ENCODE results near the gene GALNT6. TPM values are rescaled to one million over a fixed set of nuclear protein-coding genes. Genes with fewer than 3 reads are reported as not detected.

Gene GALNT6
- total and polyA plus RNA-seq, 2 of the 13 experiments (the other 11 are each of a cell fraction or from before 2014, with no cell fraction given), result 1.0 to 1.1 TPM

DNA sequence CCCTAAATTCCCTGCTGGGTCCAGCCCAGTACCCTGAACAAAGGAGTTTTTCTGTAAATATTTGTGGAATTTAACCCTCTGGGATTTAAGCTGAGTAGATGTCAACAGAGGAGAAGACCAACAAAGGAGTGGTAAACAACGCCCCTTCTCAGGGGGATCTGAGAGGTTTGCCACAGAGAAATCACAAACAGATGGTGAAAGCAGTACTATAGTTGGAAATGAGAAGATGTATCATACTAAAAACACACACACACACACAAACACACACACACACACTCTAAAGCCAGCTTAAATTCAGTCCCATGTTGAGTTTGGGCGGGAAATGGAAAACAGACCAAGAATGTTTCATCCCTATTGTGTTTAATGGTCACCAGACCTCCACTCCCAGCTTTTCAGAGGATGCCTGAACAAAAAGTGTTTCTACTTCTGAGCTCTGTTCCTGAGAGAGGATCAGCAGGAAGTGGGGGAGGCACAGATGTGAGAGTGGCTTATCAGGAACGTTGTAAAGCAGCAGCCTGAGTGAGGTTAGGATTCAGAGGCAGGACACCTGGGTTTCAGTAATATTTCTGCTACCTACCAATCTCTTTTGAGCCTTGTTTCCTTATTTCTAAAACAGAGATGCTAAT, 70.4 kb downstream of the GALNT6 start (continued):
- TF ChIP-seq ZNF468 (CRISPR knock-in tag; IDR thresholded peaks at IDR 0.05) (no peak), ARHGAP35 (CRISPR knock-in tag; IDR thresholded peaks at IDR 0.05; ENCODE audit: borderline replicate concordance) (no peak), ZNF562 (CRISPR knock-in tag; IDR thresholded peaks at IDR 0.05; ENCODE audit: borderline replicate concordance) (no peak), ZNF713 (CRISPR knock-in tag; IDR thresholded peaks at IDR 0.05) (no peak)
- TF ChIP-seq, protein P1, sequence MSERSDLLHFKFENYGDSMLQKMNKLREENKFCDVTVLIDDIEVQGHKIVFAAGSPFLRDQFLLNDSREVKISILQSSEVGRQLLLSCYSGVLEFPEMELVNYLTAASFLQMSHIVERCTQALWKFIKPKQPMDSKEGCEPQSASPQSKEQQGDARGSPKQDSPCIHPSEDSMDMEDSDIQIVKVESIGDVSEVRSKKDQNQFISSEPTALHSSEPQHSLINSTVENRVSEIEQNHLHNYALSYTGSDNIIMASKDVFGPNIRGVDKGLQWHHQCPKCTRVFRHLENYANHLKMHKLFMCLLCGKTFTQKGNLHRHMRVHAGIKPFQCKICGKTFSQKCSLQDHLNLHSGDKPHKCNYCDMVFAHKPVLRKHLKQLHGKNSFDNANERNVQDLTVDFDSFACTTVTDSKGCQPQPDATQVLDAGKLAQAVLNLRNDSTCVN (CRISPR knock-in tag; IDR thresholded peaks at IDR 0.05; ENCODE audit: borderline replicate concordance), result no peak
- TF ChIP-seq, protein P2, sequence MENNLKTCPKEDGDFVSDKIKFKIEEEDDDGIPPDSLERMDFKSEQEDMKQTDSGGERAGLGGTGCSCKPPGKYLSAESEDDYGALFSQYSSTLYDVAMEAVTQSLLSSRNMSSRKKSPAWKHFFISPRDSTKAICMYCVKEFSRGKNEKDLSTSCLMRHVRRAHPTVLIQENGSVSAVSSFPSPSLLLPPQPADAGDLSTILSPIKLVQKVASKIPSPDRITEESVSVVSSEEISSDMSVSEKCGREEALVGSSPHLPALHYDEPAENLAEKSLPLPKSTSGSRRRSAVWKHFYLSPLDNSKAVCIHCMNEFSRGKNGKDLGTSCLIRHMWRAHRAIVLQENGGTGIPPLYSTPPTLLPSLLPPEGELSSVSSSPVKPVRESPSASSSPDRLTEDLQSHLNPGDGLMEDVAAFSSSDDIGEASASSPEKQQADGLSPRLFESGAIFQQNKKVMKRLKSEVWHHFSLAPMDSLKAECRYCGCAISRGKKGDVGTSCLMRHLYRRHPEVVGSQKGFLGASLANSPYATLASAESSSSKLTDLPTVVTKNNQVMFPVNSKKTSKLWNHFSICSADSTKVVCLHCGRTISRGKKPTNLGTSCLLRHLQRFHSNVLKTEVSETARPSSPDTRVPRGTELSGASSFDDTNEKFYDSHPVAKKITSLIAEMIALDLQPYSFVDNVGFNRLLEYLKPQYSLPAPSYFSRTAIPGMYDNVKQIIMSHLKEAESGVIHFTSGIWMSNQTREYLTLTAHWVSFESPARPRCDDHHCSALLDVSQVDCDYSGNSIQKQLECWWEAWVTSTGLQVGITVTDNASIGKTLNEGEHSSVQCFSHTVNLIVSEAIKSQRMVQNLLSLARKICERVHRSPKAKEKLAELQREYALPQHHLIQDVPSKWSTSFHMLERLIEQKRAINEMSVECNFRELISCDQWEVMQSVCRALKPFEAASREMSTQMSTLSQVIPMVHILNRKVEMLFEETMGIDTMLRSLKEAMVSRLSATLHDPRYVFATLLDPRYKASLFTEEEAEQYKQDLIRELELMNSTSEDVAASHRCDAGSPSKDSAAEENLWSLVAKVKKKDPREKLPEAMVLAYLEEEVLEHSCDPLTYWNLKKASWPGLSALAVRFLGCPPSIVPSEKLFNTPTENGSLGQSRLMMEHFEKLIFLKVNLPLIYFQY (CRISPR knock-in tag; IDR thresholded peaks at IDR 0.05; ENCODE audit: borderline replicate concordance), result no peak
- TF ChIP-seq, protein P3, sequence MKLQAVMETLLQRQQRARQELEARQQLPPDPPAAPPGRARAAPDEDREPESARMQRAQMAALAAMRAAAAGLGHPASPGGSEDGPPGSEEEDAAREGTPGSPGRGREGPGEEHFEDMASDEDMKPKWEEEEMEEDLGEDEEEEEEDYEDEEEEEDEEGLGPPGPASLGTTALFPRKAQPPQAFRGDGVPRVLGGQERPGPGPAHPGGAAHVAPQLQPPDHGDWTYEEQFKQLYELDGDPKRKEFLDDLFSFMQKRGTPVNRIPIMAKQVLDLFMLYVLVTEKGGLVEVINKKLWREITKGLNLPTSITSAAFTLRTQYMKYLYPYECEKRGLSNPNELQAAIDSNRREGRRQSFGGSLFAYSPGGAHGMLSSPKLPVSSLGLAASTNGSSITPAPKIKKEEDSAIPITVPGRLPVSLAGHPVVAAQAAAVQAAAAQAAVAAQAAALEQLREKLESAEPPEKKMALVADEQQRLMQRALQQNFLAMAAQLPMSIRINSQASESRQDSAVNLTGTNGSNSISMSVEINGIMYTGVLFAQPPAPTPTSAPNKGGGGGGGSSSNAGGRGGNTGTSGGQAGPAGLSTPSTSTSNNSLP (IDR thresholded peaks at IDR 0.05; ENCODE audit: low read depth, low read length), result no peak

All from HepG2 (cell line).